Left lung (tissue), 8 donors: ENCODE measurements around the gene CYGB. TPM values are rescaled to one million over a fixed set of nuclear protein-coding genes. Genes with fewer than 3 reads are reported as not detected.

Source experiments
- polyA plus RNA-seq, 6 donors: library from polyadenylated mRNA; unstranded; fragments of 120-200 nt; gene quantifications; one replicate each; pipeline ENCODE4 v1.2.1, GENCODE V29; 2013; ENCODE audit not compliant: insufficient read length in 6 of 6
- total RNA-seq, 2 donors: library from RNA; stranded (reverse); fragmentation: NEBNext Ultra II Directional; extraction: Animal tissue kit (Norgen Biotek cat#: 25700); gene quantifications; one replicate each; pipeline ENCODE4 v1.2.1, GENCODE V29; 2021
- donor health status: DM: no; HTN: yes; CAD: no.
- donor health status: DM: no; HTN: no; CAD: no.

Gene CYGB
- total and polyA plus RNA-seq, 8 donors, result 10.2 to 37.1 (median 26.4) TPM

Other genes starting within 250 kb of the CYGB start
- 1 to 10 TPM; 2.8 to 3.3 TPM for gene QRICH2, start 229.4 kb downstream of the CYGB start, total RNA-seq
- gene QRICH2, start 229.4 kb downstream of the CYGB start, polyA plus RNA-seq, result 10 to 100 TPM in 1 of 6 donors, 1 to 10 TPM in 5; 6.2 to 10.6 (median 8.0) TPM
- 10 to 100 TPM; 51.2 to 52.8 TPM for gene PRPSAP1, start 183.8 kb downstream of the CYGB start, total RNA-seq
- gene PRPSAP1, start 183.8 kb downstream of the CYGB start, polyA plus RNA-seq, result 10 to 100 TPM; 79.2 to 95.4 (median 85.4) TPM
- gene SPHK1, start 153.1 kb downstream of the CYGB start, total RNA-seq, result 10 to 100 TPM in 1 of 2 donors, 1 to 10 TPM in 1; 6.3 to 35.1 TPM
- 1 to 10 TPM; 4.4 to 8.2 (median 4.8) TPM for gene SPHK1, start 153.1 kb downstream of the CYGB start, polyA plus RNA-seq
- 10 to 100 TPM; 20.1 to 23.2 TPM for gene UBE2O, start 84.6 kb downstream of the CYGB start, total RNA-seq
- gene UBE2O, start 84.6 kb downstream of the CYGB start, polyA plus RNA-seq, result 10 to 100 TPM; 23.8 to 34.8 (median 27.8) TPM
- not detected for gene AANAT, start 70.1 kb downstream of the CYGB start, total RNA-seq
- gene AANAT, start 70.1 kb downstream of the CYGB start, polyA plus RNA-seq, result under 1 TPM in 5 of 6 donors, not detected in 1; 0.10 to 0.23 (median 0.18) TPM
- 10 to 100 TPM; 24.9 to 61.7 TPM for gene RHBDF2, start 36.3 kb downstream of the CYGB start, total RNA-seq
- 10 to 100 TPM in 3 of 6 donors, 1 to 10 TPM in 3; 7.5 to 11.2 (median 9.6) TPM for gene RHBDF2, start 36.3 kb downstream of the CYGB start, polyA plus RNA-seq
- gene PRCD, start 2.3 kb upstream of the CYGB start, total RNA-seq, result 1 to 10 TPM; 1.3 to 2.9 TPM
- gene PRCD, start 2.3 kb upstream of the CYGB start, polyA plus RNA-seq, result 10 to 100 TPM in 1 of 6 donors, 1 to 10 TPM in 5; 5.6 to 11.4 (median 9.3) TPM
- gene ST6GALNAC2, start 48.2 kb upstream of the CYGB start, total RNA-seq, result 10 to 100 TPM; 17.5 to 30.2 TPM
- 1 to 10 TPM; 2.1 to 5.1 (median 4.3) TPM for gene ST6GALNAC2, start 48.2 kb upstream of the CYGB start, polyA plus RNA-seq
- gene ST6GALNAC1, start 106.0 kb upstream of the CYGB start, total RNA-seq, result 10 to 100 TPM; 21.0 to 46.0 TPM
- 1 to 10 TPM; 2.1 to 4.9 (median 2.6) TPM for gene ST6GALNAC1, start 106.0 kb upstream of the CYGB start, polyA plus RNA-seq
- 100 to 1,000 TPM in 1 of 2 donors, 10 to 100 TPM in 1; 83.2 to 211 TPM for gene MXRA7, start 173.3 kb upstream of the CYGB start, total RNA-seq
- gene MXRA7, start 173.3 kb upstream of the CYGB start, polyA plus RNA-seq, result 100 to 1,000 TPM in 1 of 6 donors, 10 to 100 TPM in 5; 71.5 to 110 (median 88.2) TPM
- gene JMJD6, start 188.9 kb upstream of the CYGB start, total RNA-seq, result 10 to 100 TPM; 23.5 to 35.9 TPM
- 10 to 100 TPM; 21.9 to 31.9 (median 26.1) TPM for gene JMJD6, start 188.9 kb upstream of the CYGB start, polyA plus RNA-seq
- gene METTL23, start 189.1 kb upstream of the CYGB start, total RNA-seq, result 10 to 100 TPM; 30.6 to 33.5 TPM
- 10 to 100 TPM; 34.7 to 40.2 (median 37.1) TPM for gene METTL23, start 189.1 kb upstream of the CYGB start, polyA plus RNA-seq
- gene SRSF2, start 199.6 kb upstream of the CYGB start, total RNA-seq, result 100 to 1,000 TPM; 114 to 174 TPM
- 100 to 1,000 TPM; 324 to 393 (median 362) TPM for gene SRSF2, start 199.6 kb upstream of the CYGB start, polyA plus RNA-seq
- 10 to 100 TPM; 23.6 to 38.2 TPM for gene MFSD11, start 200.4 kb upstream of the CYGB start, total RNA-seq
- 10 to 100 TPM; 30.4 to 38.4 (median 35.3) TPM for gene MFSD11, start 200.4 kb upstream of the CYGB start, polyA plus RNA-seq